Suprapubic skin (tissue), 3 donors: ENCODE measurements around the gene CYP2W1.

Experiments
- CTCF ChIP-seq, 2 donors: fragments of 200-600 bp in 1 of 2; fragments of 450-650 bp in 1 of 2; sonication (generic) in 1 of 2; IDR thresholded peaks; one replicate each; pipeline ENCODE4 v1.5.1; 2016 to 2019; ENCODE audit warnings: antibody characterized with exemption in 2 of 2, mild to moderate bottlenecking in 1 of 2, moderate library complexity in 1 of 2
- POLR2A ChIP-seq, 2 donors: fragments of 450-650 bp; IDR thresholded peaks; one replicate each; pipeline ENCODE4 v1.6.1; 2017; ENCODE audit warnings: antibody characterized with exemption in 2 of 2, mild to moderate bottlenecking in 2 of 2, moderate library complexity in 2 of 2

- TF ChIP-seq CTCF (IDR thresholded peaks at IDR 0.05) (no peak), POLR2A (IDR thresholded peaks at IDR 0.05) (no peak)
Observed at GRCh38 chr7:964401-965231, 18.4 kb upstream of the CYP2W1 start.
